ENCODE measurements around the gene DHODH.

The DHODH gene

GRCh38 chr16:72013888-72014581, 5.5 kb downstream of the DHODH start:
- no peak for DNase-seq (ENCODE audit: low read depth, low spot score)

DNA sequence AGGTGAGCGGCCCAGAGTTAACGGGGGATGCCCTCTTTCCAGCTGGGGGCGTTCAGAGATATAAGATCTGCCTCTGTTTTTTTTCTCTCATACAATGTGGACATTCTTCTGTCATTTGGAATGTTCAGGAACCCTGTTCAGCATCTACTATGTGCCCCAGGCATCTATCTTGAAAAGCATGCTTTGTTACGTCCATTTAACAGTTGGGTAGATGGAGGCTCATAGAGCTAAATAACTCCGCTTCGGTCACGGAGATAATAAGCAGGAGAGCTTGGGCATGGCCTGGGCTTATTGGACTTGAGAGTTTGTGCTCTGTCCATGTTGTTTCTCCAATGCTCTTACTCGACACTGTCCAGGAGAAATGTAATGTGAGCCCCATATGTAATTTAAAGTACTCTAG, 6.1 kb downstream of the DHODH start:
- DNase-seq (ENCODE audit: low read depth, low spot score): no peak

DNA sequence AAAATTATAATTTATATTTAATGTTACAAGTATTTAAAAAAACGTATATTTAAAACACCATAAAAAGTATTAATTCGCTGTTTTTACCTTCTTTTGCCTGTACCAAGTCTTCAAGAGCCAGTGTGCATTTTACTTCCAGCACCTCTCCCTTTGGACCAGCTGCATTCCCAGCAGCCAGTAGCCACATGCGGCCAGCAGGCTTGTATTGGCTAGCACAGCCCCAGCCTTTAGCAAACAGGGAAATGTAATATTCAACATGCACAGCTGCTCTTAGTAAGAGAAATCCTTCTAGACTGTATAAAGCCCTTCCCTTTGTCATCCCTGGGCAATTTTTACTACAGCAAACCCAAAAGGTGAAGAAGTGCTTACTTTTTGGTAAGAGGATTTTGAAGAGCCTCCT, 6.6 kb downstream of the DHODH start:
- DNase-seq (ENCODE audit: low read depth, low spot score): no peak

GRCh38 chr16:72018470-72018869, 9.9 kb downstream of the DHODH start:
- DNase-seq (ENCODE audit: low read depth, low spot score): no peak

- no peak for DNase-seq (ENCODE audit: low read depth, low spot score)
Measured at GRCh38 chr16:72021043-72021442, 12.5 kb downstream of the DHODH start.

DNA sequence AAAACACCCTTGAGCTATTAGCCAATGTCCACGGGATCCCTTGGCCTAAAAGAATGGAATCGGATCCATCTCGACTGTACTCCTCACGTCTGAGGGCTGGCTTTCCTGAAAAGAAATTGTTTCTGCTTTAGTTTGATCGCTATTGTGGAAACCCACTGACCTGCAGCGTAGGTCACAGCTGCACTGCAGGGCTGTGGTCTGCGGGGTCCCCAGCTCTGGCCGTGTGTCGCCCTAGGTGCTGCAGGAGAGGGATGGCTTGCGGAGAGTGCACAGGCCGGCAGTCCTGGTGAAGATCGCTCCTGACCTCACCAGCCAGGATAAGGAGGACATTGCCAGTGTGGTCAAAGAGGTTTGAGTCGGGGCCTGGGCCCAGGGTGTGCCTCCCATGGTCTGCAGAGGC, 13.6 kb downstream of the DHODH start:
- no peak for DNase-seq (ENCODE audit: low read depth, low spot score)

GRCh38 chr16:72023962-72024361, 15.4 kb downstream of the DHODH start:
- no peak for DNase-seq (ENCODE audit: low read depth, low spot score)

DNA sequence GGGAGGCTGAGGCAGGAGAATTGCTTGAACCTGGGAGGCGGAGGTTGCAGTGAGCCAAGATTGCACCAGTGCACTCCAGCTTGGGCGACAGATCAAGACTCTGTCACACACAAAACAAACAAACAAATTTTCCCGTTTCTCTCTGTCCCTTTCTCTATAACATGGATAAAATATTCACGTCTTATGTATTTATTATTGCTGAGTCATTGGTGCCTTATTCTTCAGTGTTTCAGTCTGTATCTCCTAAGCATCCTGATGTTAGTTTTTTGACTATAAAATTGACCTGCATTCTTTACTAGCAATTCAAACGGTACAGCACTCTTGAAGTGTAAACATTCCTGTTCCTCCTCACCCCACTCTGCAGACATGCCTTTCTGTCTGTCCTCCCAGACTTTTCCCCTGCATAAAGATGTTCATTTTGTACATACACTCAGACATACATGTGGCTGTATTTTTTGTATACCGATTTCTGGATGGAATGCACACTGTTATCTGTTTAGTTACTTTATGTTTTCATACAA, 16.4 kb downstream of the DHODH start:
- DNase-seq (ENCODE audit: low read depth, low spot score): no peak

DNA sequence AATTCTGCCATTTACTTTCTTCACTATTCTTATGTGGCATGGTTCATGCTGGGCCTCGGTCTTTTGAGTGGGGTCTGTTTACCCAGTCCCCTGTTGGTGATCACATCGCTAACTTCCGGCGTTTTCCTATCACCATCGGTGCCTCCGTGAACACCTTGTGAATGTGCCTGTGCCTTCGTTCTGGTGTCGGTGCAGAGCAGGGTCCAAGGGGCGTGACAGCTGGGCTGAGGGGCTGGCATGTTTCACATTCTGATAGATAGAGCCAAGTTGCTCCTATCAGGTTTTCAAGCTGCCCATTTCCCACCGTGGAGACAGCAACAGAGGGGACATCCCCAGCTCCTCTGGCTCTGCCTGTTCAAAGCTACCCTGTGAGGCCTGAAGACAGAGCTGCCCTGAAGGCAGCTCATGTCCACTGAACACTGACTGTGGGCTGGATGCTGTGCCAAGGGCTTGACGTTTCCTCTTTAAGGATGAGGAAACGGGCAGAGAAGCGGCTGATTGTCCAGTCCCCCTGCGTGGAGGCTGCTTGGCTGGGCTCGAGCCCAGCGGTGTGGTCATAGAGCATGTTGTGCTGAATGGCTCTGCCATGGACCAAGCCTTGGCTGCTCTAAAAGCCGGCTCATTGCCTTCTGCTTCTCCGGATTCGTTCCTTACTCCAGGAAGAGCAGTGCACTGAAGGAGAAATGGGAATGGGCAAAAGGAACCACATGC, 17.0 kb downstream of the DHODH start:
- no peak for DNase-seq (ENCODE audit: low read depth, low spot score)

DNA sequence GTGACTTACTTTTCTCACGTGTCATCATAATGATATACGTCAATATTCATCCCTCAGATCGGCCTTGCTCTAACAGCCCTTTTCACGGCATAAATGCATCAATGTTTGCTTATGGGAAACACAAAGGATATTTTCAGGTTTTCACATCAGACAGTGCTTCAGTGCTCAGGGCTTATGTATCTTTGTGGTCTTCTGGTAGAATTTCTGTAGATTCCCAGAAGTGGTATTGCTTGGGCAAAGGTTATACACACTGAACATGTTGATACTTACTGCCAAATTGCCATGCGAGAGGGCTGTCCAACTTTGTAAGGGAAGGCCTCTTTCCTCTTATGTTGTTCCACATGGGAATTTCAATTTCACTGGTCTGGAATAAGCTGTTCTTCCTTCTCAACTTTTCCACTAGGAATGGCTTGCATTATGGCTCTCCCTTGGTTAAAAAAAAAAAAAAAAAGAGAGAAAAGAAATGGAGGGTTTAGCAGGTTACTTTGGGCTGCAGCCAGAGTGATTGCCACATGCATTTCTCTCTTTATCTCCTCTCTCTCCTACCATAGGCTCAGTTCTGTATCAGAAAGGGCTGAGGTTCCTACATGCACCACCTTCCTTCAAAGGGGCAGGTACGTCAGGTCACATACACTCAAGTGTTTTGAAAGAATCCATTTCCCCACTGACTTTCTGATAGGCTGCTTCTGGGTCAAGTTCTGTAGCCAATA, 19.3 kb downstream of the DHODH start:
- DNase-seq (ENCODE audit: low read depth, low spot score): no peak

DNA sequence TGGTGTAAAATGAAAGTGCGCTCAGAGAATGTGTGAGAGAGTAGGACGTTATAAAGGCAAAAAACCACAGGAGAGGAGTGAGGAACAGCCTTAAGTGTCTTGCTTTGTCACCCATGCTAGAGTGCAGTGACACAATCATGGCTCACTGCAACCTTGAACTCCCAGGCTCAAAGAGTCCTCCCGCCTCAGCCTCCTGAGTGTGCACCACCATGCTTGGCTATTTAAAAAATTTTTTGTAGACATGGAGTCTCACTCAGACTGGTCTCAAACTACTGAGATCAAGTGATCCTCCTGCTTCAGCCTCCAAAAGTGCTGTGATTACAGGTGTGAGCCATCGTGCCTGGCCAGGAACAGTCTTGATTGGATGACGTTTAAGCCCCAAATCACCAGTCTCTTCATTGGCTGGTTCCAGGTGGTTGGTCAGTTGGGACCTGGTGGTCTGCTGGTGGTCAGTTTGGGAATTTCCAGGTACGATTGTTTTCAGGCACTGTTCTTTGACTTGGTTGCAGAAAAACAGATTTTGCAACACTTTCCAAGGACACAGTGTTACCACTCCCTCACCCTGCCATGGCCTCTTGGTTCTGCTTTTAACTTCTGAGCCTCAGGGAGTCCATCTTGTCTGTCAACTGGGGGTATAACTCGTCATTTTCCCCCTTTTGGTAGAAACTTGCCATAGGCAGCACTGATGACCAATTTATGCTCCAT, 21.2 kb downstream of the DHODH start:
- DNase-seq (ENCODE audit: low read depth, low spot score): no peak

- no peak for DNase-seq (ENCODE audit: low read depth, low spot score)
Measured at GRCh38 chr16:72033437-72033836, 24.9 kb downstream of the DHODH start.

DNA sequence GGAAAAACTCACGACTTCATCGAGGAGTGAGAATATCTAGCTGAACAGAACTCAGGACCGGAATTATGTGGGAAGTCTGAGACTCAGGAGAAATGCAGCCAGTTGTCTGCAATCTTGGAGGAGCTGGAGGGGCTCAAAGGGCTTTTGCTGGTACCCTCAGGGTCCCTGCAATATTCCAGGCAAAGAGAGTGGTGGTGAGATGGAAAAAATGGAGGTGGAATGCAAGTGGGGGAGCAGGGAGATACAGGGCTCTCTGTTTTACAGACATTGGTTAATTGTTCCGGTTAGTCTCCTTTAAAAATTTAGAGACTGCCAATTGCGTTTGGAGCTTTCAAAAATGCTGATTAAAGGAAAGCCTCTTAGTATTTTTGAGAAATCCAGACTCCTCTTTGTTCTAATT, 27.6 kb downstream of the DHODH start:
- DNase-seq (ENCODE audit: low read depth, low spot score): no peak

DNA sequence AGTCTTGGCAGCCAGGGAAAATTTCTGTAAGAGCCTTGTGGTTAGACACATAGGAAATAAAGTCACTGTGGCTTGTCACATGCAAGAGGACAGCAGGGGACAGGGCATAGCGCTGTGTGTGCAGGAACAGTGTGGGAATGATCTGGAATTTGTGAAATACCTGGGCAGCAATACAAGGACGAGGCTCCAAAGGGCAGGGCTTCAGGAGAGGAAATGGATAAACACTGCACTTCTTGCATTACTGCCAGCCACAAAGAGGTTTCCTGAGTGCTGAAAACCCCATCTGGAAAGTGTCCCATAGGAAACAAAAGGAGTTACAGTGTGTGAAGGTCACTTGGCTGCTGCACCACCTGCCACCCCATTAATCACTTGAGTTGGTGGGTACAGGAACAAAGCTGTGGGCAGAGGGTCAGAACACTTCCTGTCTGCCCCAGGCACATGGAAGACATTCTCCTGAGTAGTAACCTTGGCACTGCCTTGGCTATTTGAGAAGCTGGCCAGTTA, 33.7 kb downstream of the DHODH start:
- no peak for DNase-seq (ENCODE audit: low read depth, low spot score)

GRCh38 chr16:72043058-72043457, 34.5 kb downstream of the DHODH start:
- no peak for DNase-seq (ENCODE audit: low read depth, low spot score)

DNA sequence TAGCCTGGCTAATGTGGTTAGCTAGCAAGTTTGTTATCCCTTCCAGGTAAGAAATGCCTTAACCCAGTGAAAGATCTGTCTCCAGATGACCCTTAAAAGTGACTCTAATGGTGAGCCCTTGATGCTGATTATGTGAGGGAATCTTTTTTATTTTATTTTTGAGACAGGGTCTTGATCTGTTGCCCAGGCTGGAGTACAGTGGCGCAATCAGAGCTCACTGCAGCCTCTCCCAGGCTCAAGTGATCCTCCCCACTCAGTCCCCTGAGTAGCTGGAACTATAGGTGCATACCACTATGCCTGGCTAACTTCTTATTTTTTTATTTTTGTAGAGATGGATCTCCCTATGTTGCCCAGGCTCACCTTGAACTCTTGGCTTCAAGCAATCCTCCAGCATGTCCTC, 35.0 kb downstream of the DHODH start:
- DNase-seq (ENCODE audit: low read depth, low spot score): no peak

DNA sequence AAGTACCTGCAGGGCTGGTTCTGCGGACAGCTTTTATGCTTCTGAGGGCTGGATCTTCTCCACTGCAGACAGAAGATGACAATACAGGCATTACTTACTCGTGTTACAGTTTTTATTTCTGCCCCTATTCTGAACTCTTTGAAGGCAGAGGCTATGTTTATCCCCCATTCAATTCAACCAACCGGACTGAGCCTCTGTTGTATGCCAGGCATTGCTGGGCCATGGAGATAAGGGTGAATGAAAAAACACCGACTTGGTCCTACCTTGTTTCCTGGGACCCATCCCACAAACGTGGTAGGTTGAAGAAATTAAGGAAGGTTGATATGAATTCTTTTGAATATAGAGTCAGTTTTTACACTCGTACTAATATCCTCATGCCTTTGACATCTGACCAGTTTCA, 35.8 kb downstream of the DHODH start:
- no peak for DNase-seq (ENCODE audit: low read depth, low spot score)

- DNase-seq (ENCODE audit: low read depth, low spot score): no peak
Measured at GRCh38 chr16:72044825-72045359, 36.3 kb downstream of the DHODH start.

- DNase-seq (ENCODE audit: low read depth, low spot score): no peak
Measured at GRCh38 chr16:72049110-72049509, 40.6 kb downstream of the DHODH start.

- DNase-seq (ENCODE audit: low read depth, low spot score): no peak
Measured at GRCh38 chr16:72050769-72051464, 42.4 kb downstream of the DHODH start.

- DNase-seq (ENCODE audit: low read depth, low spot score): no peak
Measured at GRCh38 chr16:72051818-72052217, 43.3 kb downstream of the DHODH start.
